Activated CD4-positive, alpha-beta T cell treated with anti-CD3 and anti-CD28 coated beads, Interleukin-2, Interleukin-4, amounts not matched to agents 100 ng/mL and 50 ng/mL, durations not matched to agents 16 hours and 8 hours (primary cell): ENCODE results near the gene OXGR1.

ENCODE experiments used
- DNase-seq: peaks from one replicate; pipeline ENCODE4 v3.0.0-alpha.2; 2020; ENCODE audit warnings: low spot score

The OXGR1 gene

GRCh38 chr13:96963786-96964475 lies 30.3 kb downstream of the OXGR1 start:
- DNase-seq: no peak

- no peak for DNase-seq
Observed at GRCh38 chr13:96960379-96960778, 33.9 kb downstream of the OXGR1 start.

GRCh38 chr13:96958286-96958891 lies 35.9 kb downstream of the OXGR1 start:
- peak; percentile 18 for DNase-seq

- no peak for DNase-seq
Observed at GRCh38 chr13:96952595-96952994, 41.7 kb downstream of the OXGR1 start.

GRCh38 chr13:96948127-96948526 lies 46.1 kb downstream of the OXGR1 start:
- no peak for DNase-seq

- no peak for DNase-seq
Observed at GRCh38 chr13:96947343-96947910, 46.8 kb downstream of the OXGR1 start.

GRCh38 chr13:96946709-96947311 lies 47.5 kb downstream of the OXGR1 start:
- DNase-seq: no peak

- no peak for DNase-seq
Observed at GRCh38 chr13:96940961-96941360, 53.3 kb downstream of the OXGR1 start.

GRCh38 chr13:96935901-96936300 lies 58.4 kb downstream of the OXGR1 start:
- no peak for DNase-seq
